ENCODE results near the gene SYNE3.

GRCh38 chr14:95497561-95498011, 18.9 kb downstream of the SYNE3 start:
- no peak for TF ChIP-seq CTCF (IDR thresholded peaks at IDR 0.05; ENCODE audit: low read length)
- TF ChIP-seq EZH2 (IDR thresholded peaks at IDR 0.05; ENCODE audit: borderline replicate concordance, low read length): no peak

Data from OCI-LY1 (cell line).